Measurements from ENCODE around the gene GPR45. TPM values are rescaled to one million over a fixed set of nuclear protein-coding genes. Genes with fewer than 3 reads are reported as not detected.

Gene GPR45
- total RNA-seq, 1 experiment from 2014 or later = not detected

- peaks cover 13% of the 10 kb centered on the region for H3K36me3 Mint-ChIP-seq
- DNase-seq (ENCODE audit: low spot score) = no peak
- H3K4me1 Mint-ChIP-seq = no peaks in the 10 kb centered on the region
- no peaks in the 10 kb centered on the region for H3K9me3 Mint-ChIP-seq
- no peak overlapping the region for H3K4me3 Mint-ChIP-seq
- H3K27me3 Mint-ChIP-seq (ENCODE audit: low read depth) = no peaks in the 10 kb centered on the region
- no peak overlapping the region for H3K27ac Mint-ChIP-seq
- POLR2A ChIA-PET = no interaction called here
- CTCF ChIA-PET = interaction anchor here (0.6 to 1.6 kb wide), 10 partner anchors 9 to 233 kb away, joined by 3 to 9 read pairs (median 3); no protein-coding TSS in a partner anchor
- ATAC-seq = peak; percentile 52; the same call in 1 of the 2 replicates
- TF ChIP-seq CREB1 (CRISPR knock-in tag; IDR thresholded peaks at IDR 0.05) (no peak), FOXK1 (CRISPR knock-in tag; IDR thresholded peaks at IDR 0.05) (no peak), MLX (CRISPR knock-in tag; IDR thresholded peaks at IDR 0.05) (no peak), ETV6 (CRISPR knock-in tag; IDR thresholded peaks at IDR 0.05) (no peak), ATF1 (CRISPR knock-in tag; IDR thresholded peaks at IDR 0.05) (no peak), ZBTB43 (CRISPR knock-in tag; IDR thresholded peaks at IDR 0.05) (no peak), ELF4 (CRISPR knock-in tag; IDR thresholded peaks at IDR 0.05; ENCODE audit: low read depth) (no peak)
Measured at GRCh38 chr2:105288133-105288532, 46.6 kb downstream of the GPR45 start.

GRCh38 chr2:105290981-105291660 is 49.6 kb downstream of the GPR45 start:
- H3K36me3 Mint-ChIP-seq = peaks cover 25% of the 10 kb centered on the region
- H3K4me3 Mint-ChIP-seq = no peak overlapping the region
- no peak overlapping the region for H3K27ac Mint-ChIP-seq
- H3K27me3 Mint-ChIP-seq (ENCODE audit: low read depth) = no peaks in the 10 kb centered on the region
- H3K9me3 Mint-ChIP-seq = no peaks in the 10 kb centered on the region
- CTCF ChIA-PET = no interaction called here
- DNase-seq (ENCODE audit: low spot score) (no peak), ATAC-seq (no peak)
- H3K4me1 Mint-ChIP-seq = no peaks in the 10 kb centered on the region
- TF ChIP-seq ZNF219 (CRISPR knock-in tag; IDR thresholded peaks at IDR 0.05; ENCODE audit: borderline replicate concordance) (no peak), ZSCAN18 (CRISPR knock-in tag; IDR thresholded peaks at IDR 0.05) (no peak), ETV6 (CRISPR knock-in tag; IDR thresholded peaks at IDR 0.05) (no peak), RORB (CRISPR knock-in tag; IDR thresholded peaks at IDR 0.05) (no peak), FOXK1 (CRISPR knock-in tag; IDR thresholded peaks at IDR 0.05) (no peak), ZNF396 (CRISPR knock-in tag; IDR thresholded peaks at IDR 0.05; ENCODE audit: borderline replicate concordance) (no peak), SMAD3 (CRISPR knock-in tag; IDR thresholded peaks at IDR 0.05; ENCODE audit: borderline replicate concordance) (no peak), TP53 (CRISPR knock-in tag; IDR thresholded peaks at IDR 0.05) (no peak), ESRRA (CRISPR knock-in tag; IDR thresholded peaks at IDR 0.05; ENCODE audit: borderline replicate concordance) (no peak), AR (CRISPR knock-in tag; IDR thresholded peaks at IDR 0.05) (no peak), IRF1 (CRISPR knock-in tag; IDR thresholded peaks at IDR 0.05) (no peak)
- POLR2A ChIA-PET = no interaction called here
